ENCODE data around the gene KNOP1. TPM values are rescaled to one million over a fixed set of nuclear protein-coding genes. Genes with fewer than 3 reads are reported as not detected.
"Not testable (repeated sequence)": the region's sequence is repeated elsewhere in the genome, so short reads cannot be mapped to it uniquely, and the experiment has no call there.

KNOP1 gene
- total RNA-seq, 1 donor from 2014 or later: 36.0 TPM

GRCh38 chr16:19681637-19682036 lies 36.4 kb downstream of the KNOP1 start:
- Mint-ChIP-seq H3K36me3 (ENCODE audit: low read depth) (peaks cover 26% of the 10 kb centered on the region), H3K27ac (no peak overlapping the region), H3K27me3 (ENCODE audit: insufficient read depth) (no peaks in the 10 kb centered on the region), H3K9me3 (peaks cover 9% of the 10 kb centered on the region), H3K4me3 (no peak overlapping the region), H3K4me1 (ENCODE audit: low read depth) (no peaks in the 10 kb centered on the region)
- intact Hi-C loops (cut with micrococcal nuclease): no loop called here
- no peak for DNase-seq (ENCODE audit: low spot score)

GRCh38 chr16:19680881-19681340 lies 37.1 kb downstream of the KNOP1 start:
- Mint-ChIP-seq H3K9me3 (peaks cover 9% of the 10 kb centered on the region), H3K27me3 (ENCODE audit: insufficient read depth) (no peaks in the 10 kb centered on the region), H3K4me1 (ENCODE audit: low read depth) (no peaks in the 10 kb centered on the region), H3K36me3 (ENCODE audit: low read depth) (peaks cover 26% of the 10 kb centered on the region), H3K4me3 (no peak overlapping the region), H3K27ac (no peak overlapping the region)
- intact Hi-C loops (cut with micrococcal nuclease): no loop called here
- no peak for DNase-seq (ENCODE audit: low spot score)

GRCh38 chr16:19679281-19679680 lies 38.7 kb downstream of the KNOP1 start:
- H3K27ac Mint-ChIP-seq; H3K4me3 Mint-ChIP-seq; DNase-seq (ENCODE audit: low spot score); H3K4me1 Mint-ChIP-seq (ENCODE audit: low read depth); H3K9me3 Mint-ChIP-seq; H3K27me3 Mint-ChIP-seq (ENCODE audit: insufficient read depth); intact Hi-C loops (cut with micrococcal nuclease): not testable (repeated sequence)
- peaks cover 19% of the 10 kb centered on the region for H3K36me3 Mint-ChIP-seq (ENCODE audit: low read depth)

- DNase-seq (ENCODE audit: low spot score): no peak
- Mint-ChIP-seq H3K27ac (no peak overlapping the region), H3K36me3 (ENCODE audit: low read depth) (peaks cover 16% of the 10 kb centered on the region), H3K27me3 (ENCODE audit: insufficient read depth) (no peaks in the 10 kb centered on the region), H3K9me3 (peaks cover 4% of the 10 kb centered on the region), H3K4me3 (no peak overlapping the region), H3K4me1 (ENCODE audit: low read depth) (no peaks in the 10 kb centered on the region)
- intact Hi-C loops (cut with micrococcal nuclease): no loop called here
Measured at GRCh38 chr16:19678804-19679203, 39.2 kb downstream of the KNOP1 start.

- Mint-ChIP-seq H3K36me3 (ENCODE audit: low read depth) (peaks cover 6% of the 10 kb centered on the region), H3K27ac (no peak overlapping the region)
Measured at GRCh38 chr16:19677402-19677801, 40.6 kb downstream of the KNOP1 start.

GRCh38 chr16:19674485-19674884 lies 43.5 kb downstream of the KNOP1 start:
- DNase-seq (ENCODE audit: low spot score): no peak
- no peak overlapping the region for H3K27ac Mint-ChIP-seq
- intact Hi-C loops (cut with micrococcal nuclease): no loop called here
- H3K9me3 Mint-ChIP-seq: no peaks in the 10 kb centered on the region
- no peaks in the 10 kb centered on the region for H3K27me3 Mint-ChIP-seq (ENCODE audit: insufficient read depth)
- H3K4me3 Mint-ChIP-seq: no peak overlapping the region
- H3K4me1 Mint-ChIP-seq (ENCODE audit: low read depth): no peaks in the 10 kb centered on the region
- H3K36me3 Mint-ChIP-seq (ENCODE audit: low read depth): peaks cover 9% of the 10 kb centered on the region

More at GRCh38 chr16:19677402-19677801, 40.6 kb downstream of the KNOP1 start:
- Mint-ChIP-seq H3K4me1 (ENCODE audit: low read depth) (no peaks in the 10 kb centered on the region), H3K9me3 (no peaks in the 10 kb centered on the region), H3K4me3 (no peak overlapping the region), H3K27me3 (ENCODE audit: insufficient read depth) (no peaks in the 10 kb centered on the region)
- intact Hi-C loops (cut with micrococcal nuclease): no loop called here
- DNase-seq (ENCODE audit: low spot score): no peak

GRCh38 chr16:19672378-19672777 lies 45.6 kb downstream of the KNOP1 start:
- Mint-ChIP-seq H3K36me3 (ENCODE audit: low read depth) (peaks cover 11% of the 10 kb centered on the region), H3K27ac (no peak overlapping the region)

GRCh38 chr16:19666477-19666876 lies 51.5 kb downstream of the KNOP1 start:
- no peak overlapping the region for H3K27ac Mint-ChIP-seq
- H3K36me3 Mint-ChIP-seq (ENCODE audit: low read depth): peaks cover 18% of the 10 kb centered on the region
- no peaks in the 10 kb centered on the region for H3K27me3 Mint-ChIP-seq (ENCODE audit: insufficient read depth)
- H3K9me3 Mint-ChIP-seq: peaks cover 8% of the 10 kb centered on the region
- DNase-seq (ENCODE audit: low spot score): no peak
- intact Hi-C loops (cut with micrococcal nuclease): no loop called here
- no peak overlapping the region for H3K4me3 Mint-ChIP-seq
- no peaks in the 10 kb centered on the region for H3K4me1 Mint-ChIP-seq (ENCODE audit: low read depth)

More at GRCh38 chr16:19672378-19672777, 45.6 kb downstream of the KNOP1 start:
- H3K4me3 Mint-ChIP-seq: no peak overlapping the region
- H3K27me3 Mint-ChIP-seq (ENCODE audit: insufficient read depth): no peaks in the 10 kb centered on the region
- DNase-seq (ENCODE audit: low spot score): no peak
- H3K4me1 Mint-ChIP-seq (ENCODE audit: low read depth): no peaks in the 10 kb centered on the region
- intact Hi-C loops (cut with micrococcal nuclease): no loop called here
- no peaks in the 10 kb centered on the region for H3K9me3 Mint-ChIP-seq

GRCh38 chr16:19665313-19665712 lies 52.7 kb downstream of the KNOP1 start:
- intact Hi-C loops (cut with micrococcal nuclease): not testable (repeated sequence)
- peaks cover 18% of the 10 kb centered on the region for H3K36me3 Mint-ChIP-seq (ENCODE audit: low read depth)

GRCh38 chr16:19664166-19664565 lies 53.9 kb downstream of the KNOP1 start:
- intact Hi-C loops (cut with micrococcal nuclease): no loop called here
- DNase-seq (ENCODE audit: low spot score): no peak
- no peaks in the 10 kb centered on the region for H3K27me3 Mint-ChIP-seq (ENCODE audit: insufficient read depth)
- no peaks in the 10 kb centered on the region for H3K4me1 Mint-ChIP-seq (ENCODE audit: low read depth)
- H3K9me3 Mint-ChIP-seq: peaks cover 8% of the 10 kb centered on the region
- H3K27ac Mint-ChIP-seq: no peak overlapping the region
- H3K36me3 Mint-ChIP-seq (ENCODE audit: low read depth): peaks cover 15% of the 10 kb centered on the region
- H3K4me3 Mint-ChIP-seq: no peak overlapping the region

More at GRCh38 chr16:19665313-19665712, 52.7 kb downstream of the KNOP1 start:
- DNase-seq (ENCODE audit: low spot score); H3K4me1 Mint-ChIP-seq (ENCODE audit: low read depth); H3K27ac Mint-ChIP-seq; H3K9me3 Mint-ChIP-seq; H3K4me3 Mint-ChIP-seq; H3K27me3 Mint-ChIP-seq (ENCODE audit: insufficient read depth): not testable (repeated sequence)

- Mint-ChIP-seq H3K4me3 (no peak overlapping the region), H3K9me3 (peaks cover 8% of the 10 kb centered on the region), H3K27ac (no peak overlapping the region), H3K4me1 (ENCODE audit: low read depth) (no peaks in the 10 kb centered on the region), H3K36me3 (ENCODE audit: low read depth) (peaks cover 16% of the 10 kb centered on the region), H3K27me3 (ENCODE audit: insufficient read depth) (no peaks in the 10 kb centered on the region)
- DNase-seq (ENCODE audit: low spot score): no peak
- intact Hi-C loops (cut with micrococcal nuclease): no loop called here
Measured at GRCh38 chr16:19662351-19662750, 55.7 kb downstream of the KNOP1 start.

- intact Hi-C loops (cut with micrococcal nuclease): no loop called here
- H3K9me3 Mint-ChIP-seq: peaks cover 5% of the 10 kb centered on the region
- H3K27ac Mint-ChIP-seq: no peak overlapping the region
- no peak overlapping the region for H3K4me3 Mint-ChIP-seq
- peaks cover 19% of the 10 kb centered on the region for H3K36me3 Mint-ChIP-seq (ENCODE audit: low read depth)
- no peaks in the 10 kb centered on the region for H3K27me3 Mint-ChIP-seq (ENCODE audit: insufficient read depth)
- H3K4me1 Mint-ChIP-seq (ENCODE audit: low read depth): no peaks in the 10 kb centered on the region
- DNase-seq (ENCODE audit: low spot score): no peak
Measured at GRCh38 chr16:19660432-19660831, 57.6 kb downstream of the KNOP1 start.

GRCh38 chr16:19659554-19659953 lies 58.5 kb downstream of the KNOP1 start:
- intact Hi-C loops (cut with micrococcal nuclease): no loop called here
- H3K27ac Mint-ChIP-seq: no peak overlapping the region

GRCh38 chr16:19657831-19658230 lies 60.2 kb downstream of the KNOP1 start:
- Mint-ChIP-seq H3K27ac (no peak overlapping the region), H3K36me3 (ENCODE audit: low read depth) (peaks cover 23% of the 10 kb centered on the region), H3K4me1 (ENCODE audit: low read depth) (no peaks in the 10 kb centered on the region), H3K4me3 (no peak overlapping the region), H3K9me3 (no peaks in the 10 kb centered on the region), H3K27me3 (ENCODE audit: insufficient read depth) (no peaks in the 10 kb centered on the region)
- no peak for DNase-seq (ENCODE audit: low spot score)
- intact Hi-C loops (cut with micrococcal nuclease): no loop called here

More at GRCh38 chr16:19659554-19659953, 58.5 kb downstream of the KNOP1 start:
- Mint-ChIP-seq H3K9me3 (no peaks in the 10 kb centered on the region), H3K27me3 (ENCODE audit: insufficient read depth) (no peaks in the 10 kb centered on the region), H3K4me1 (ENCODE audit: low read depth) (no peaks in the 10 kb centered on the region), H3K4me3 (no peak overlapping the region), H3K36me3 (ENCODE audit: low read depth) (peaks cover 15% of the 10 kb centered on the region)
- no peak for DNase-seq (ENCODE audit: low spot score)
